ENCODE measurements around the gene AFP.

AFP gene

DNA sequence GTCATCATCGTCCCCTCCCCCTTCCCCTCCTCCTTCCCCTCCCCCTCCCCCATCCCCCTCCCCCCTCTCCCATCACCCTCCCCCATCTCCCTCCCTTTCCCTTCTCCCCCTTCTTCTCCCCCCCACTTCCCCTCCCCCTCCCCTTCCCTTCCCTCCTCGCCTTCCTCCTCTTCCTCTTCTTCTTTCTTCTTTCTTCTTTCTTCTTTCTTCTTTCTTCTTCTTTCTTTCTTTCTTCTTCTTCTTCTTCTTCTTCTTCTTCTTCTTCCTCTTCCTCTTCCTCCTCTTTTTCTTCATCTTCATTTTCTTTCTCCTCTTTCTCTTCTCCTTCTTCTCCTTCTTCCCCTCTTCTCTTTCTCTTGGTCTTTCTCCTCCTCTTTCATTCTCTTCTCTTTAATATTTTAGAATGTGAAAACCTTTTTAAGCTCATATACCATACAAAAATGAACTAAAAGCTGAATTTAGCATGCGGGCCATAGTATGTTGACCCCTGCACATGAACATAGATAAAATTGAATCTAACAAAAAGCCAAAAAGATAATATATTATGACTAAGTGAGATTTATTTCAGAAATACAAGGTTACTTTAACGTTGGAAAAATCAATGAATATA, 25.0 kb downstream of the AFP start:
- no peak for DNase-seq (ENCODE audit: low read depth)

DNA sequence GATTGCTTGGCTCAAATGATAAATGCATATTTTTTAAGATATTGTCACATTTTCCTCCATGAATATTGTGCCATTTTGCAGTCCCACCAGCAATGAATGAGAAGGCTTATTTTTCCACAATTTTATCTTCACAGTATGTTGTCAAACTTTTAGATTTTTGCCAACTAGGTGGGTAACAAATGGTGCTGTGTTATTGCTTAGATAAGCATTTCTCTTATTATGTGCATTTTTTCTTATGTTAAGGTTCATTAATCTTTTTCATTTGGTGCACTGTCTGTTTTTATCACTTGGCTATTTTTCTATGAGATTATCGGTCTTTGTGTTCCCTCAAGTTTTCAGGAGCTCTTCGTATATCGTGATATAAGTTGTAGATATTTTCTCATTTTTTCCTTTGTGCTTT, 32.1 kb downstream of the AFP start:
- no peak for DNase-seq (ENCODE audit: low read depth)

DNA sequence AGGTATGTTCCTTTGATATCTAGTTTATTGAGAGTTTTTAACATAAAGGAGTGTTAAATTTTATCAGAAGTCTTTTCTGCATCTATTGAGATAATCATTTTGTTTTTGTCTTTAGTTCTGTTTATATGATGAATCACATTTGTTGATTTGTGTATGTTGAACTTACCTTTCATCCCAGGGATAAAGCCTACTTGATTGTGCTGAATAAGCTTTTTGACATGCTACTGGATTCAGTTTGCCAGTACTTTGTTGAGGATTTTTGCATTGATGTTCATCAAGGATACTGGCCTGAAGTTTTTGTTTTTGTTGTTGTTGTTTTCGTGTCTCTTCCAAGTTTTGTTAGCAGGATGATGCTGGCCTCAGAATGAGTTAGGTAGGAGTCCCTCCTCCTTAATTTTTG, 34.7 kb downstream of the AFP start:
- DNase-seq (ENCODE audit: low read depth): no peak

DNA sequence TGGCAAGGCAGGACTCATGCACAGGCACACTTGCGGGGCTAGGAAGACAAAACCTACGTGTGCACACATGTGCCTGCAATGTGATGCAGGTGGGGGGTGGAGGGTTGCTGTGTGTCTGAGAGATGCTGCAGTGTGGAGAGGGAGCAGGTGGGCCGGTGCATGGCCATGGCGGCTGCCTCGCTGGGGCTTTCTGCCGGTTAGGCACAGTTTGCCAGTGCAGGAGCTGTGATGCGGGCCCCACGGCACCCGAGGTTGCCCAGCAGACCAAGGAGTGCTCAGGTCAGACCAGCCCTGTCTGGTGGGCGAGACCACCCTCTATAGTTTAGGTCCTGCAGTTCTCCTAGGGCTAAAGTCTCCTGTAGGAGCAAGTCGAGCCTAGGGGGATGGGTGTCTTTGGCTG, 41.2 kb downstream of the AFP start:
- no peak for DNase-seq (ENCODE audit: low read depth)

DNA sequence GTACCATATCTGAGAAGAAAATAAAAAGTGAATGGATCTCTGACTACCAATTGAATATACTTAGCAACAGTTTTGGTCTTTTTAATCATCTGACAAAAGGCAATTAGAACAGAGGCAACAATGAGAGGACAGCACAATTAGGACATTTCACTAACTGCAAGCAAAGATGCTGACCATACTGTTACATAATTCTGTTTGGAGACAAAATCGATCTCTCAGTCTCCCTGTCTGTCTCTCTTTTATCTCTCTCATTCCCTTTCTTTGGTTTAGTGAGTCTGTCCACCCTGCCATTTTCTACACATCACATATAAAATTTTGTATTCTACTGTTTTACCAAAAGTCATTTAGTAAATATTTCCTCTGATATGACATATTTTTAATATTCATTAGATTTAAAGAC, 43.3 kb downstream of the AFP start:
- no peak for DNase-seq (ENCODE audit: low read depth)

DNA sequence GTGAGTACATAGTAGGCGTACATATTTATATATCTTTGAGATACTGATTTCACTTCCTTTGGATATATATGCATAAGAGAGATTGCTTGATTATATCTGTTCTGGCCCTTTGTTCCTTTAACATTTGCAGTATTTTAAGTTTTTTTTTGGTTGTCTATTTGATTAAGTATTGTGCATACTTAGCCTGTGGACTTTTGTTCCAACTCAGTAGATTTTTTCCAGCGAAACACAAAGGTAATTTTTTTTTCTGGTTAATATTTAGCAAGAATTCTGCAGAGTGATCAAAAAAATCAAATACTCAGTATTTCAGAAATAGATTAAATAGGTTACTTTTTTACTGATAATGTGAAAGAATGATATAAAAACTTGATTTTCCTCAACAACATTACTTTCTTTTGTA, 45.3 kb downstream of the AFP start, which contains the start of gene AFM:
AFM (plus strand) TSS at position 388 of the 400 bp plus-strand sequence. CDS start 31 bp downstream, outside the sequence.
- no peak for DNase-seq (ENCODE audit: low read depth)

DNA sequence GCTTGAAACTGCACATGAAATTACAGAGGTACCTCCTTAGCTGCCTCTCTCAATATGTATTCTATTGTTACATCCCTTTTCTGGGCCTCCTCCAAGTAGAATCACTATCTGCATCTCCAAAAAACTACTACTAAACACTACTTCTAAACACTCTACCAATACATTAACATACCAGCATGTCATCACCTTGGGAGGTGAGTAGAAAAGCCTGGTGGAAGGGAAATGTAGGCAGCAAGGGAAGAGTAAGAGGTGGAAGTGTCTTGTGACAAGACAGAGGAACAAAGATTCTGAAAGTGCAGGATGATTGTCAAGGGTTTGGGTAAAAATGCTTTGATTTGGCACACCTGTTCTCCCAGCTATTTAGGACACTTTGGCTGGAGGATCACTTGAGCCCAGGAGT, 49.1 kb downstream of the AFP start:
- no peak for DNase-seq (ENCODE audit: low read depth)

DNA sequence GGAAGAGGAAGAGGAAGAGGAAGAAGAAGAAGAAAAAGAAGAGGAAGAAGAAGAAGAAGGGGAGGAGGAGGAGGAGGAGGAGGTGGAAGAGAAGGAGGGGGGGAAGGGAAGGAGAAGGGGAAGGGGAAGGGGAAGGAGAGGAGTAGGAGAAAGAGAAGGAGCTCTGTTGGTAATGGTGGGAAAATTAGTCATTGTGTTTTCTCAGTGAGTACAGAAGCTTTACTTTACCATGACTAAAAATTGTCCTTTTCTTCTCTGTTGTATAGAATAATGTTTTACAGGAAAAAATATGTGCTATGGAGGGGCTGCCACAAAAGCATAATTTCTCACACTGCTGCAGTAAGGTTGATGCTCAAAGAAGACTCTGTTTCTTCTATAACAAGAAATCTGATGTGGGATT, 49.6 kb downstream of the AFP start:
- no peak for DNase-seq (ENCODE audit: low read depth)

DNA sequence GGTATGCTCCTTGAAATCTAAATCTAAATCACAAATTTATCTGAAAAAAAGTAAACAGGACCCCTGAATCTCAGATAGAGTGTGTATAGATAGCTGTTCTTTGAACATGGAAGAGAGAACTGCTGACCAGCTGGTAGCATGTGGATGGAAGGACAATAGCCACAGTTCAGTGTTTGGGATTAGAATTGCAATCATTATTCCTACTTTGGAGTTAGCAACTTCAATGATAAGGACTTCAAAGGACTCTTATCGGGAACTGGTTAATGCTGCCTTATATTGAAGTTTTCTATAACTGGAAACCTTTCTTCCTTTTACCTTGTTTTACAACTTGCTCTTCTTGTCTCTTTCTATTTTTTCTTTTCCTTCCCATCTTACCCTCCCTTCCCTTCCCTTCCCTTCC, 50.5 kb downstream of the AFP start:
- DNase-seq (ENCODE audit: low read depth): no peak

DNA sequence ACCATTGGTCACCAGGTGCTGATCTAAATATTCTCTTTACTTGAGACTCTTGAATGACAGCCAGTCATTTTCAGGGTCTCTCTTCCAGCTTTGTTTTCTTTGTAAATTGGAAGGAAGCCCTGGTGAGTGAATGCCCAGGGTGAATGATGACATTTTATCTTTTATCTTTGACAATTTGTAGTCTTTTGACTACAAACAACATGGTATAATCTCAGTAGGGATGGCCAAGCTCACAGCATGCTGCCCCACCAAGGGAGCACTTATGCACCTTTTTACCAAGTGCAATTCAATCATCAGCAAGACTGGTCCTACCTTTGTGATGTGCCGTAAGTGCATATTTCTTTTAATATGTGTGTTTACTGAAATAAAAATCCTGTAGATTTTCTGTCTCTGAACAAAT, 51.2 kb downstream of the AFP start:
- no peak for DNase-seq (ENCODE audit: low read depth)

DNA sequence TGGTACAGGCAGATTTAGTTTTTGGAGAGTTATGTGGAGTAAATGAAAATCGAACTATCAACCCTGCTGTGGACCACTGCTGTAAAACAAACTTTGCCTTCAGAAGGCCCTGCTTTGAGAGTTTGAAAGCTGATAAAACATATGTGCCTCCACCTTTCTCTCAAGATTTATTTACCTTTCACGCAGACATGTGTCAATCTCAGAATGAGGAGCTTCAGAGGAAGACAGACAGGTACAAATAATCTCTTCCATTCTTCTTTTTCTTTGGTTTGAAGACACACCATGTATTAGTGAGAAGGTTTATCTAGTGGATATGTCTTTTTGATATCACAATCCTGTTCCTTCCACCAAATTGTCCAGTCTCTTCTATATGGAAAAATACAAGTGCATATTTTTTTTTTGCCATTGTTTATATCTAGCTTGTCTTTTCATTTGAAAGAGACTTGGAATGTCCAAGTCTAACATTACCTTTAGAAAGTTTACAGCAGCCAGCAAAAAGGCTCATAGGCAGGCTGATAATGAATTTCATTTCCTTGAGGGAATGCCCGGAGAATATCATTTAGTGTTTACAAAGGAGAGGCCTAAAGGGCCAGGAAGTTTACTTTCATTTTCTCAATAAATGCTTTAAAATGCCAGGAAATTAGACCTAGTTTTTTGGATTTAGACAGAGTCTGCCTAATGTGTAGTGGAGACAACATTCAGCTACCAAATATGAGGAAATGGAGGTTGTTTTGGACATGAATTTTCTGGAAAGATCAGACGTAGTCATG, 64.2 kb downstream of the AFP start:
- no peak for DNase-seq (ENCODE audit: low read depth)

DNA sequence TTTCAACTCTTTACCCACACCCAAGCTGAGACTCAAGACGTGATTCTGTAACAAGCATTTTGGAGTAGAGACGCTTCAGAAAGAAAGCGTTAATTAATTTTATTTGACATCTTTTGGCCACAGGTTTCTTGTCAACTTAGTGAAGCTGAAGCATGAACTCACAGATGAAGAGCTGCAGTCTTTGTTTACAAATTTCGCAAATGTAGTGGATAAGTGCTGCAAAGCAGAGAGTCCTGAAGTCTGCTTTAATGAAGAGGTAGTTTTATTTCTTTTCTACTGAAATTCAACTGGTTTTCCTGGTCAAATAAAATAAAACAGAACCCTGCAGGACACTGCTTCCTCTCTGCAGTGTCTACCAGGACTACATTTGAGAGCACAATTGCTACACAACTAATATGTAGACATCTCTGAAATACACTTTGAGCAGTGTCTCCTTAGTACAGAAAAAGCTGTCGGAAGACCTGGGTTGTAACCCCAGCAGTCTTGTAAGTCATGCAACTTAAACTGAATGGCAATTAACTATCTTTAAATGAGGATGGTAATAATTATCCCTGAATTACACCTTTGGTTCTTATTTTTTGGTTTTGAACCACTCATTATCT, 65.7 kb downstream of the AFP start:
- no peak for DNase-seq (ENCODE audit: low read depth)

DNA sequence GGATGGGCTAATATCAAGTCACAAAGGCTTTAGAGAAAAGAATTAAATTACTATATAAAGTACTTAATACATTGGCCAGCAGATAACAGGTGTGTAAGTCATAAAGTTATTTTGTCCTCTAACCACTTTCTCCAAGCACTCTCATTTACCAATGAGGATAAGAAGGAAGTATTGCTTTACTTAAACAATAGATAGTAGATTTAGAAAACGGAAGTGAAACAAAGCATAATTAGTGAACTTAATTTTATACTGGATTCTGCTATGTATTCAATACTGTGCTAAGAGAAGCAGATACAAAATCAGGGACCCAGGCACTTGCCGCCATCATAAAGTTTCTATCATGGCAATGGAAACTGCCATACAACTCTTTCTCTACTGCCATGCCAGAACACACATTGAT, 69.5 kb downstream of the AFP start:
- DNase-seq (ENCODE audit: low read depth): no peak
